HFF-Myc (cell line): ENCODE measurements around the gene TESK1.

Source experiments
- DNase-seq: peaks from one replicate; pipeline ENCODE4 v3.0.0-alpha.2; 2011; ENCODE audit warnings: low read depth; ENCODE audit errors: extremely low read depth
- H3K4me3 ChIP-seq: replicated peaks from 2 replicates; pipeline ENCODE4 v1.5.1; 2011; ENCODE audit warnings: low read depth, mild to moderate bottlenecking, control low read depth, low read length
- CTCF ChIP-seq: IDR thresholded peaks from 2 replicates; pipeline ENCODE4 v1.5.1; 2012; ENCODE audit warnings: mild to moderate bottlenecking, low read depth, low read length, control low read depth; ENCODE audit errors: missing control alignments

The TESK1 gene

GRCh38 chr9:35568196-35568595 lies 36.9 kb upstream of the TESK1 start:
- no peak overlapping the region for H3K4me3 ChIP-seq
- DNase-seq: no peak
- TF ChIP-seq CTCF: no peak

- no peak for DNase-seq
- TF ChIP-seq CTCF: no peak
These were observed 35.9 kb upstream of the TESK1 start for GRCh38 chr9:35569206-35569605.

GRCh38 chr9:35570709-35571504 lies 34.2 kb upstream of the TESK1 start:
- DNase-seq: no peak
- no peak overlapping the region for H3K4me3 ChIP-seq
- TF ChIP-seq CTCF: no peak

More at GRCh38 chr9:35569206-35569605, 35.9 kb upstream of the TESK1 start:
- H3K4me3 ChIP-seq: no peak overlapping the region

GRCh38 chr9:35574578-35575122 lies 30.4 kb upstream of the TESK1 start:
- TF ChIP-seq CTCF: no peak
- no peak overlapping the region for H3K4me3 ChIP-seq
- DNase-seq: no peak

- TF ChIP-seq CTCF: no peak
These were observed 29.6 kb upstream of the TESK1 start for GRCh38 chr9:35575478-35575877.

GRCh38 chr9:35577486-35577885 lies 27.6 kb upstream of the TESK1 start:
- DNase-seq: no peak
- no peak for TF ChIP-seq CTCF
- no peak overlapping the region for H3K4me3 ChIP-seq

More at GRCh38 chr9:35575478-35575877, 29.6 kb upstream of the TESK1 start:
- H3K4me3 ChIP-seq: no peak overlapping the region
- DNase-seq: no peak
